GM12878 (cell line): ENCODE measurements around the gene LRRC56. TPM values are rescaled to one million over a fixed set of nuclear protein-coding genes. Genes with fewer than 3 reads are reported as not detected.

Experiments used
- ATAC-seq: fragments of 200-7000 bp; cut with Tn5 transposase; 3 replicates; pipeline ENCODE4 v1.9.1; 2020; ENCODE audit warnings: mild to moderate bottlenecking, moderate library complexity
- BruUV-seq: library from RNA; stranded (reverse); fragments of 400-500 nt; replicated peaks from 2 replicates; lab custom pipeline; 2021; lab: Mats Ljungman, UMichigan
- CTCF ChIA-PET: fragments of 300-600 bp; sonication (Branson Sonifier 250); formaldehyde crosslinking; extraction: SDS; loops from one replicate; lab custom pipeline; 2021; ENCODE audit warnings: inconsistent platforms; lab: Yijun Ruan, JAX
- POLR2A ChIA-PET: fragments of 350-600 bp; formaldehyde crosslinking; extraction: SDS; loops from one replicate; lab custom pipeline; 2021; ENCODE audit warnings: inconsistent platforms; lab: Charles Lee
- RAD21 ChIA-PET: fragments of 300-600 bp; sonication (Branson Sonifier 250); formaldehyde crosslinking; loops from one replicate; lab custom pipeline; 2023; ENCODE audit warnings: antibody characterized with exemption; ENCODE audit not compliant: unreplicated experiment; lab: Charles Lee
- SMC1A ChIA-PET: fragments of 300-600 bp; sonication (Branson Sonifier 250); formaldehyde crosslinking; loops from one replicate; lab custom pipeline; 2023; ENCODE audit not compliant: unreplicated experiment, uncharacterized antibody; lab: Charles Lee
- DNase-seq: peaks from one replicate; pipeline ENCODE4 v3.0.0-alpha.2; 2011; ENCODE audit warnings: low read depth, low spot score
- FAIRE-seq: peaks from 3 replicates; lab custom pipeline; 2011; peaks lifted over from hg19 to GRCh38; lab: Jason Lieb, UNC
- H2AFZ ChIP-seq: 2 replicates; pipeline ENCODE4 v1.6.0; 2011; ENCODE audit warnings: low read depth, low read length, control low read depth; ENCODE audit not compliant: control insufficient read depth
- H3K27ac ChIP-seq: 2 replicates; pipeline ENCODE4 v1.5.1; 2011; ENCODE audit warnings: control low read depth; ENCODE audit not compliant: control insufficient read depth, insufficient read depth
- H3K27me3 ChIP-seq, 2 experiments: replicated peaks in 1 of 2; 2 replicates each; pipeline versions ENCODE4 v1.6.0 to v1.6.1; 2011; ENCODE audit warnings: low read length in 1 of 2; ENCODE audit not compliant: control insufficient read depth in 2 of 2, insufficient read depth in 2 of 2
- H3K36me3 ChIP-seq, 2 experiments: 2 replicates each; pipeline ENCODE4 v1.5.1; 2011; ENCODE audit warnings: low read length in 1 of 2; ENCODE audit not compliant: control insufficient read depth in 2 of 2, insufficient read depth in 2 of 2
- H3K4me1 ChIP-seq: 2 replicates; pipeline ENCODE4 v1.6.1; 2011; ENCODE audit warnings: mild to moderate bottlenecking, low read length, moderate library complexity, mixed read lengths; ENCODE audit not compliant: control insufficient read depth, insufficient read depth
- H3K4me2 ChIP-seq: 2 replicates; pipeline ENCODE4 v1.6.0; 2011; ENCODE audit warnings: control low read depth; ENCODE audit not compliant: control insufficient read depth, insufficient read depth
- H3K4me3 ChIP-seq: fragments of 200-600 bp; sonication (generic); 2 replicates; pipeline ENCODE4 v1.5.1; 2016
- H3K79me2 ChIP-seq: 2 replicates; pipeline ENCODE4 v1.6.0; 2011; ENCODE audit warnings: low read length; ENCODE audit not compliant: control insufficient read depth, insufficient read depth
- H3K9ac ChIP-seq: 2 replicates; pipeline ENCODE4 v1.8.0; 2011; ENCODE audit warnings: low read length, control low read depth, mixed read lengths; ENCODE audit not compliant: control insufficient read depth, insufficient read depth
- H3K9me3 ChIP-seq: replicated peaks from 3 replicates; pipeline ENCODE4 v1.5.1; 2011; ENCODE audit warnings: mild to moderate bottlenecking, low read length; ENCODE audit not compliant: control insufficient read depth, insufficient read depth
- H4K20me1 ChIP-seq: 2 replicates; pipeline ENCODE4 v1.6.0; 2011; ENCODE audit not compliant: control insufficient read depth, insufficient read depth
- IKZF1 ChIP-seq: fragments of 450-650 bp; conservative IDR thresholded peaks from 2 replicates; pipeline ENCODE4 v1.6.1; 2017; ENCODE audit warnings: antibody characterized with exemption, mild to moderate bottlenecking
- LARP7 ChIP-seq: fragments of 450-650 bp; IDR thresholded peaks from 2 replicates; pipeline ENCODE4 v1.6.1; 2017; ENCODE audit warnings: mild to moderate bottlenecking
- NR2C1 ChIP-seq: fragments of 450-650 bp; IDR thresholded peaks from 2 replicates; pipeline ENCODE4 v1.6.1; 2017; ENCODE audit warnings: antibody characterized with exemption, mild to moderate bottlenecking, moderate library complexity
- NR2C2 ChIP-seq: IDR thresholded peaks from 2 replicates; pipeline ENCODE4 v1.6.1; 2011; ENCODE audit warnings: borderline replicate concordance, low read depth; ENCODE audit not compliant: control insufficient read depth, insufficient read length
- TCF7 ChIP-seq: IDR thresholded peaks from 2 replicates; pipeline ENCODE4 v1.6.1; 2014; ENCODE audit warnings: antibody characterized with exemption, borderline replicate concordance
- WGBS: methylation state at CpG from one replicate; pipeline ENCODE4 v1.1.6; 2016; ENCODE audit warnings: low lambda C conversion rate; ENCODE audit not compliant: insufficient replicate concordance, insufficient coverage; ENCODE audit errors: missing lambda C conversion rate; 5-methylcytosine and 5-hydroxymethylcytosine counted together
- in situ Hi-C: fragments of 300-500 bp; cut with MboI; formaldehyde crosslinking; loops from 9 replicates; pipeline ENCODE4 v1.14.3; 2018; ENCODE audit warnings: mixed read lengths
- intact Hi-C: fragments of 100-400 bp; cut with micrococcal nuclease; formaldehyde crosslinking; loops from one replicate; pipeline ENCODE4 v1.14.2; 2022; ENCODE audit not compliant: unreplicated experiment
- polyA plus RNA-seq, 11 experiments: library from polyadenylated mRNA; depleted of rRNA in 4 of 11; unstranded in 6 of 11; stranded (reverse) in 5 of 11; fragments of >200 nt; fragmentation: Nextera tagmentation in 4 of 11; fragmentation: Illumina TruSeq in 1 of 11; extraction: Ambion mirVana in 4 of 11; extraction: Trizol in 1 of 11; gene quantifications; 1 replicate in 1 of 11; 2 replicates in 10 of 11; pipeline versions ENCODE4 v1.2.1 to v1.2.3, GENCODE V29; 2011 to 2016; ENCODE audit warnings: inconsistent platforms in 2 of 11, missing spikeins in 2 of 11, low read depth in 1 of 11
- total RNA-seq, 4 experiments: library from RNA; depleted of rRNA in 3 of 4; stranded (reverse); fragments of >200 nt in 3 of 4; fragmentation: Illumina TruSeq in 1 of 4; extraction: Trizol in 1 of 4; gene quantifications; 2 replicates each; pipeline versions ENCODE4 v1.2.1 to v1.2.3, GENCODE V29; 2013 to 2021
- TF ChIP-seq, protein P1 (sequence below): fragments of 450-650 bp; IDR thresholded peaks from 2 replicates; pipeline ENCODE4 v1.6.1; 2017; ENCODE audit warnings: mild to moderate bottlenecking, low read depth, inconsistent platforms; ENCODE audit not compliant: poor library complexity, severe bottlenecking
- TF ChIP-seq, protein P2 (sequence below): fragments of 450-650 bp; IDR thresholded peaks from 2 replicates; pipeline ENCODE4 v1.6.1; 2016; ENCODE audit warnings: mild to moderate bottlenecking
- TF ChIP-seq, protein P3 (sequence below): fragments of 450-650 bp; IDR thresholded peaks from 2 replicates; pipeline ENCODE4 v1.6.1; 2016; ENCODE audit warnings: mild to moderate bottlenecking, moderate library complexity, borderline replicate concordance

The LRRC56 gene
- total and polyA plus RNA-seq, 10 of the 15 experiments (the other 5 are each of a cell fraction or from before 2014, with no cell fraction given), result 0.02 to 1.9 (median 0.75) TPM; not detected in 1

DNA sequence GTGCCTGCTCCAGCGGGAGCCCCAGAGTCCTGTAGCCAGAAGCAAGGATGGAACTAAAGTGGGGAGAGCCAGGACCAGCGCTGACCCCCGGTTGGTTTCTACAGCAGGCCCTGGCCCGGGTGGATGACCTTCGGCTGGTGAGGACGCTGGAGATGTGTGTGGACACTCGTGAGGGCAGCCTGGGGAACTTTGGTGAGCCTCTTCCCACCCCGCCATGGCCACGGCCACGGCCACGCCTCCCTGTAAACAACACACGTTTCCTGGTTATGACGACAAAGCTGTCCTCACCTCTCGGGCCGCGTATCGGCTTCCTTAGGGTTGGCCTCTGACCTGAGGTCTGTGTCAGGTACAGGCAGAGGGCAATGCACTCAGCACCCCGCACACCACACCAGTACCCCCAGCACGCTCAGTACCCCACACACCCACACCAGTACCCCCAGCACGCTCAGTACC, 4.1 kb downstream of the LRRC56 start:
- intact Hi-C loops (no loop called here), in situ Hi-C loops (no loop called here)
- Histone ChIP-seq H3K9ac (no peak overlapping the region), H3K4me1 (peaks cover 20% of the 10 kb centered on the region), H3K36me3 (no peaks in the 10 kb centered on the region), H3K27me3 (no peaks in the 10 kb centered on the region), H2AFZ (no peak overlapping the region), H4K20me1 (peaks cover 4% of the 10 kb centered on the region; the same call in 1 of the 2 replicates), H3K4me2 (no peak overlapping the region), H3K9me3 (no peaks in the 10 kb centered on the region), H3K79me2 (no peaks in the 10 kb centered on the region), H3K4me3 (no peak overlapping the region), H3K27ac (no peak overlapping the region)
- no peak for FAIRE-seq
- ATAC-seq, result no peak
- SMC1A ChIA-PET, result no interaction called here
- no peak for DNase-seq
- POLR2A ChIA-PET, result no interaction called here
- no TSS peak for BruUV-seq
- RAD21 ChIA-PET, result no interaction called here
- 92% methylated on average over 15 of the region's 20 CpGs for WGBS
- CTCF ChIA-PET, result interaction anchor here (0.7 kb wide), 1 partner anchor 134 kb away, joined by 3 read pairs; no protein-coding TSS in a partner anchor
- TF ChIP-seq IKZF1, result no peak
- TF ChIP-seq NR2C1, result no peak
- TF ChIP-seq, protein P1, sequence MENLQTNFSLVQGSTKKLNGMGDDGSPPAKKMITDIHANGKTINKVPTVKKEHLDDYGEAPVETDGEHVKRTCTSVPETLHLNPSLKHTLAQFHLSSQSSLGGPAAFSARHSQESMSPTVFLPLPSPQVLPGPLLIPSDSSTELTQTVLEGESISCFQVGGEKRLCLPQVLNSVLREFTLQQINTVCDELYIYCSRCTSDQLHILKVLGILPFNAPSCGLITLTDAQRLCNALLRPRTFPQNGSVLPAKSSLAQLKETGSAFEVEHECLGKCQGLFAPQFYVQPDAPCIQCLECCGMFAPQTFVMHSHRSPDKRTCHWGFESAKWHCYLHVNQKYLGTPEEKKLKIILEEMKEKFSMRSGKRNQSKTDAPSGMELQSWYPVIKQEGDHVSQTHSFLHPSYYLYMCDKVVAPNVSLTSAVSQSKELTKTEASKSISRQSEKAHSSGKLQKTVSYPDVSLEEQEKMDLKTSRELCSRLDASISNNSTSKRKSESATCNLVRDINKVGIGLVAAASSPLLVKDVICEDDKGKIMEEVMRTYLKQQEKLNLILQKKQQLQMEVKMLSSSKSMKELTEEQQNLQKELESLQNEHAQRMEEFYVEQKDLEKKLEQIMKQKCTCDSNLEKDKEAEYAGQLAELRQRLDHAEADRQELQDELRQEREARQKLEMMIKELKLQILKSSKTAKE, result no peak
- TF ChIP-seq, all 136 proteins: peak for 0

DNA sequence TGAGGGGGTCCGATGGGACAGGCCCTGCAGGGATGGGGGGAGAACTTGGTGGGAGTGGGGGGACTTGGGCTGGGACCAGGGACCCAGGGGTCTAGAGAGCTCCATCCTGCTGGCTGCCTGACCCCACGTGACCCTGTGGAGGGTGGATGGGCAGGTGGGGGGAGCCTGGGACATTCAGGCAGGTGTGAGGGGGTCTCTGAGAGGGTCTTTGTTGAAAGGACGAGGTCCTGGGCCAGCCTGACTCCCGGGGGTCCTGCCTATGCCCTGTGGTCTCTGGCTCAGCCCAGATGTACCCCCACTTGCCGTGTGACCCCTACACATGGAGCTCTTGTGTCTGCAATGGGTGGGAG, 7.5 kb downstream of the LRRC56 start:
- H3K79me2 ChIP-seq, result no peaks in the 10 kb centered on the region
- RAD21 ChIA-PET, result no interaction called here
- ATAC-seq (no peak), DNase-seq (no peak), FAIRE-seq (no peak)
- no peaks in the 10 kb centered on the region for H4K20me1 ChIP-seq
- no peaks in the 10 kb centered on the region for H3K27me3 ChIP-seq
- no peak overlapping the region for H3K4me2 ChIP-seq
- no peak overlapping the region for H3K9ac ChIP-seq
- no peak overlapping the region for H3K4me3 ChIP-seq
- H2AFZ ChIP-seq, result no peak overlapping the region
- H3K4me1 ChIP-seq, result no peaks in the 10 kb centered on the region
- CTCF ChIA-PET, result no interaction called here
- intact Hi-C loops, result no loop called here
- no peaks in the 10 kb centered on the region for H3K36me3 ChIP-seq
- POLR2A ChIA-PET, result interaction anchor here (0.9 kb wide), 1 partner anchor 8 kb away, joined by 3 read pairs; no protein-coding TSS in a partner anchor
- SMC1A ChIA-PET, result no interaction called here
- no peak overlapping the region for H3K27ac ChIP-seq
- BruUV-seq, result no TSS peak
- in situ Hi-C loops, result no loop called here
- 39% methylated on average over 5 of the region's 5 CpGs for WGBS
- H3K9me3 ChIP-seq, result no peaks in the 10 kb centered on the region
- TF ChIP-seq, protein P2, sequence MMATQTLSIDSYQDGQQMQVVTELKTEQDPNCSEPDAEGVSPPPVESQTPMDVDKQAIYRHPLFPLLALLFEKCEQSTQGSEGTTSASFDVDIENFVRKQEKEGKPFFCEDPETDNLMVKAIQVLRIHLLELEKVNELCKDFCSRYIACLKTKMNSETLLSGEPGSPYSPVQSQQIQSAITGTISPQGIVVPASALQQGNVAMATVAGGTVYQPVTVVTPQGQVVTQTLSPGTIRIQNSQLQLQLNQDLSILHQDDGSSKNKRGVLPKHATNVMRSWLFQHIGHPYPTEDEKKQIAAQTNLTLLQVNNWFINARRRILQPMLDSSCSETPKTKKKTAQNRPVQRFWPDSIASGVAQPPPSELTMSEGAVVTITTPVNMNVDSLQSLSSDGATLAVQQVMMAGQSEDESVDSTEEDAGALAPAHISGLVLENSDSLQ, result no peak
- no peak for TF ChIP-seq NR2C2
- TF ChIP-seq, protein P3, sequence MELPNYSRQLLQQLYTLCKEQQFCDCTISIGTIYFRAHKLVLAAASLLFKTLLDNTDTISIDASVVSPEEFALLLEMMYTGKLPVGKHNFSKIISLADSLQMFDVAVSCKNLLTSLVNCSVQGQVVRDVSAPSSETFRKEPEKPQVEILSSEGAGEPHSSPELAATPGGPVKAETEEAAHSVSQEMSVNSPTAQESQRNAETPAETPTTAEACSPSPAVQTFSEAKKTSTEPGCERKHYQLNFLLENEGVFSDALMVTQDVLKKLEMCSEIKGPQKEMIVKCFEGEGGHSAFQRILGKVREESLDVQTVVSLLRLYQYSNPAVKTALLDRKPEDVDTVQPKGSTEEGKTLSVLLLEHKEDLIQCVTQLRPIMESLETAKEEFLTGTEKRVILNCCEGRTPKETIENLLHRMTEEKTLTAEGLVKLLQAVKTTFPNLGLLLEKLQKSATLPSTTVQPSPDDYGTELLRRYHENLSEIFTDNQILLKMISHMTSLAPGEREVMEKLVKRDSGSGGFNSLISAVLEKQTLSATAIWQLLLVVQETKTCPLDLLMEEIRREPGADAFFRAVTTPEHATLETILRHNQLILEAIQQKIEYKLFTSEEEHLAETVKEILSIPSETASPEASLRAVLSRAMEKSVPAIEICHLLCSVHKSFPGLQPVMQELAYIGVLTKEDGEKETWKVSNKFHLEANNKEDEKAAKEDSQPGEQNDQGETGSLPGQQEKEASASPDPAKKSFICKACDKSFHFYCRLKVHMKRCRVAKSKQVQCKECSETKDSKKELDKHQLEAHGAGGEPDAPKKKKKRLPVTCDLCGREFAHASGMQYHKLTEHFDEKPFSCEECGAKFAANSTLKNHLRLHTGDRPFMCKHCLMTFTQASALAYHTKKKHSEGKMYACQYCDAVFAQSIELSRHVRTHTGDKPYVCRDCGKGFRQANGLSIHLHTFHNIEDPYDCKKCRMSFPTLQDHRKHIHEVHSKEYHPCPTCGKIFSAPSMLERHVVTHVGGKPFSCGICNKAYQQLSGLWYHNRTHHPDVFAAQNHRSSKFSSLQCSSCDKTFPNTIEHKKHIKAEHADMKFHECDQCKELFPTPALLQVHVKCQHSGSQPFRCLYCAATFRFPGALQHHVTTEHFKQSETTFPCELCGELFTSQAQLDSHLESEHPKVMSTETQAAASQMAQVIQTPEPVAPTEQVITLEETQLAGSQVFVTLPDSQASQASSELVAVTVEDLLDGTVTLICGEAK, result no peak
- no peak for TF ChIP-seq LARP7
- TF ChIP-seq TCF7, result no peak
